HepG2 (cell line): Measurements from ENCODE around the gene SIGLEC10. TPM values are rescaled to one million over a fixed set of nuclear protein-coding genes. Genes with fewer than 3 reads are reported as not detected.

Experiments
- ARHGAP35 ChIP-seq: sonication (generic); formaldehyde crosslinking; IDR thresholded peaks from 2 replicates; pipeline ENCODE4 v1.9.0; 2022; ENCODE audit warnings: mild to moderate bottlenecking, inconsistent platforms, moderate library complexity, missing genetic modification reagents, borderline replicate concordance
- BCL6 ChIP-seq: IDR thresholded peaks from 2 replicates; pipeline ENCODE4 v1.6.1; 2016; ENCODE audit warnings: missing genetic modification reagents, missing compliant biosample characterization
- CREM ChIP-seq, 2 experiments: sonication (generic) in 1 of 2; formaldehyde crosslinking in 1 of 2; IDR thresholded peaks; 2 replicates each; pipeline versions ENCODE4 v1.4.0 to v1.6.1; 2016 to 2020; ENCODE audit warnings: antibody characterized with exemption in 1 of 2, mild to moderate bottlenecking in 1 of 2, missing genetic modification reagents in 1 of 2
- DPF2 ChIP-seq: sonication (generic); formaldehyde crosslinking; IDR thresholded peaks from 2 replicates; pipeline ENCODE4 v1.4.0; 2020; ENCODE audit warnings: mild to moderate bottlenecking, low read depth, missing genetic modification reagents, borderline replicate concordance
- FOXA3 ChIP-seq: IDR thresholded peaks from 2 replicates; pipeline ENCODE4 v1.6.1; 2016; ENCODE audit warnings: missing genetic modification reagents, missing compliant biosample characterization
- FOXK2 ChIP-seq: fragments of 450-650 bp; IDR thresholded peaks from 2 replicates; pipeline ENCODE4 v1.6.1; 2016
- HNF4A ChIP-seq: sonication (generic); formaldehyde crosslinking; IDR thresholded peaks from 2 replicates; pipeline ENCODE4 v1.4.0; 2020; ENCODE audit warnings: missing genetic modification reagents
- HNRNPL ChIP-seq: fragments of 200-400 bp; formaldehyde crosslinking; IDR thresholded peaks from 2 replicates; pipeline ENCODE4 v1.6.1; 2017; ENCODE audit warnings: mild to moderate bottlenecking, low read depth, low read length
- MEF2D ChIP-seq: sonication (generic); formaldehyde crosslinking; IDR thresholded peaks from 2 replicates; pipeline ENCODE4 v1.5.1; 2020; ENCODE audit warnings: mild to moderate bottlenecking, missing genetic modification reagents
- PHF20 ChIP-seq: sonication (generic); formaldehyde crosslinking; IDR thresholded peaks from 2 replicates; pipeline ENCODE4 v1.5.0; 2020; ENCODE audit warnings: mild to moderate bottlenecking, missing genetic modification reagents
- PHF21A ChIP-seq: sonication (generic); formaldehyde crosslinking; IDR thresholded peaks from 2 replicates; pipeline ENCODE4 v1.5.0; 2020; ENCODE audit warnings: mild to moderate bottlenecking, missing genetic modification reagents
- SNAPC2 ChIP-seq: sonication (generic); formaldehyde crosslinking; IDR thresholded peaks from 2 replicates; pipeline ENCODE4 v1.8.1; 2022; ENCODE audit warnings: mild to moderate bottlenecking, missing genetic modification reagents
- SOX13 ChIP-seq, 3 experiments: fragments of 450-650 bp in 1 of 3; sonication (generic) in 1 of 3; formaldehyde crosslinking in 1 of 3; IDR thresholded peaks in 2 of 3; conservative IDR thresholded peaks in 1 of 3; 2 replicates each; pipeline versions ENCODE4 v1.5.0 to v1.6.1; 2016 to 2020; ENCODE audit warnings: antibody characterized with exemption in 1 of 3, mild to moderate bottlenecking in 1 of 3, missing compliant biosample characterization in 1 of 3, missing genetic modification reagents in 1 of 3, moderate library complexity in 1 of 3
- ZNF383 ChIP-seq: sonication (generic); formaldehyde crosslinking; IDR thresholded peaks from 2 replicates; pipeline ENCODE4 v1.4.0; 2020; ENCODE audit warnings: missing genetic modification reagents, mild to moderate bottlenecking, borderline replicate concordance
- ZNF788 ChIP-seq: sonication (generic); formaldehyde crosslinking; IDR thresholded peaks from 2 replicates; pipeline ENCODE4 v1.5.0; 2020; ENCODE audit warnings: mild to moderate bottlenecking, missing genetic modification reagents, borderline replicate concordance
- polyA plus RNA-seq, 8 experiments: library from polyadenylated mRNA; depleted of rRNA in 3 of 8; stranded (reverse) in 7 of 8; unstranded in 1 of 8; fragments of >200 nt; fragmentation: Illumina TruSeq in 4 of 8; extraction: Trizol in 4 of 8; gene quantifications; 2 replicates each; pipeline versions ENCODE4 v1.2.1 to v1.2.3, GENCODE V29; 2011 to 2016; ENCODE audit warnings: low read depth in 4 of 8, missing spikeins in 1 of 8, mixed read lengths in 1 of 8; ENCODE audit not compliant: insufficient read depth in 1 of 8
- total RNA-seq, 5 experiments: library from RNA; depleted of rRNA; stranded (reverse); fragments of >200 nt; fragmentation: Illumina TruSeq; extraction: Trizol; gene quantifications; 2 replicates each; pipeline ENCODE4 v1.2.3, GENCODE V29; 2016; ENCODE audit warnings: low read depth in 1 of 5
- TF ChIP-seq, protein P1 (sequence below): sonication (generic); formaldehyde crosslinking; IDR thresholded peaks from 2 replicates; pipeline ENCODE4 v1.4.0; 2020; ENCODE audit warnings: missing genetic modification reagents, borderline replicate concordance
- TF ChIP-seq, protein P2 (sequence below): sonication (generic); formaldehyde crosslinking; IDR thresholded peaks from 2 replicates; pipeline ENCODE4 v1.5.1; 2020; ENCODE audit warnings: missing genetic modification reagents, mild to moderate bottlenecking, borderline replicate concordance
- TF ChIP-seq, protein P3 (sequence below): sonication (generic); formaldehyde crosslinking; IDR thresholded peaks from 2 replicates; pipeline ENCODE4 v1.4.0; 2020; ENCODE audit warnings: mild to moderate bottlenecking, low read depth, missing genetic modification reagents
- TF ChIP-seq, protein P4 (sequence below): IDR thresholded peaks from 2 replicates; pipeline ENCODE4 v1.6.1; 2018; ENCODE audit warnings: missing genetic modification reagents, mild to moderate bottlenecking, missing compliant biosample characterization

Gene SIGLEC10
- total and polyA plus RNA-seq, 2 of the 13 experiments (the other 11 are each of a cell fraction or from before 2014, with no cell fraction given), result not detected

DNA sequence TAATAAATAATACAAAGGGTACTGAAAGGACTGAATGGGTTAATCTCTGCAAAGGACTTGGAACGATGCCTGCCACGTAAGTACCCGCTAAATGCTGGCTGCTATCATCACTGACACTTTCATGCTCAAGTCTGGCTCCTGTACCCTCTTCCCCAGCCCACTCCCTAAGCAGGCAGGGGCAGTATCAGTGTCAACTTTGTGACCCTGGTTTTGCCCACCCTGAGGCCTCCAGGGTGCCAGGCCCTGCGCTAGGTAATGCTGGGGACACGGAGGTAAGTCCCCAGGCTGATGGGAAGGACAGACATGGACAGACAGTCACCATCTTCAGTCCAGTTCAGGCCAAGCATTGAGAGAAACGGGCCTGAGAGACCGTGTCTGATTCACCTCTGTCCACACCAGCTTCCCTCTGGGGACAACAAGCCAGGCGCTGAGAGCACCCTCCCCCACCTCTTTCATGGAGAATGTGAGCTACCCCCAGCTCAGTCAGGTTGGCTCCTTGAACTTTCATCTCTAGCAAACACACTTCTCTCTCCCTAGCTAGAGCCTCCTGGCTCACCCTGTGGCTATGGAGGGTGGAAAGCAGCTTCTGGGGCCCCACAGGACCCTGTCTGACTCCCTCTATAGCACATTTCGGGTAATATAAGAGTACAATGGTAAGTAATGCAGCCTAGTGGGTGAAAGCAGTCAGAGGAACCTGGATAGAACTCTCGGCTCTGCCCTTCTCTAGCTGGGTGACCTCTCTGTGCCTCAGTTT lies 52.1 kb downstream of the SIGLEC10 start (continued):
- TF ChIP-seq CREM (IDR thresholded peaks at IDR 0.05) (peak; percentile 50; the same call in 1 of the 2 replicates), CREM (CRISPR knock-in tag; IDR thresholded peaks at IDR 0.05) (no peak), ZNF788 (0 out of 2 replicates have a peak, but pooled peaks have one; percentile 26), PHF21A (CRISPR knock-in tag) (peak; percentile 74), PHF20 (CRISPR knock-in tag) (peak; percentile 34; the same call in 1 of the 2 replicates), ZNF383 (CRISPR knock-in tag) (0 out of 2 replicates have a peak, but pooled peaks have one; percentile 76), HNF4A (CRISPR knock-in tag) (peak; percentile 92), DPF2 (CRISPR knock-in tag) (peak; percentile 45; the same call in 1 of the 2 replicates), ARHGAP35 (CRISPR knock-in tag) (no peak), BCL6 (CRISPR knock-in tag) (peak; percentile 58), SNAPC2 (CRISPR knock-in tag) (peak; percentile 69; the same call in 1 of the 2 replicates), FOXK2 (peak; percentile 85), MEF2D (no peak; the same call in 1 of the 2 replicates), HNRNPL (peak; percentile 75; the same call in 1 of the 2 replicates), FOXA3 (CRISPR knock-in tag) (peak; percentile 74), SOX13 (IDR thresholded peaks at IDR 0.05) (0 out of 2 replicates have a peak, but pooled peaks have one; percentile 36), SOX13 (CRISPR knock-in tag; conservative IDR thresholded peaks at IDR 0.05 in 1 of 2, IDR thresholded peaks at IDR 0.05 in 1 of 2) (peak; percentile 26 to 77; a peak in 2 of 4 replicates)
- TF ChIP-seq, protein P1, sequence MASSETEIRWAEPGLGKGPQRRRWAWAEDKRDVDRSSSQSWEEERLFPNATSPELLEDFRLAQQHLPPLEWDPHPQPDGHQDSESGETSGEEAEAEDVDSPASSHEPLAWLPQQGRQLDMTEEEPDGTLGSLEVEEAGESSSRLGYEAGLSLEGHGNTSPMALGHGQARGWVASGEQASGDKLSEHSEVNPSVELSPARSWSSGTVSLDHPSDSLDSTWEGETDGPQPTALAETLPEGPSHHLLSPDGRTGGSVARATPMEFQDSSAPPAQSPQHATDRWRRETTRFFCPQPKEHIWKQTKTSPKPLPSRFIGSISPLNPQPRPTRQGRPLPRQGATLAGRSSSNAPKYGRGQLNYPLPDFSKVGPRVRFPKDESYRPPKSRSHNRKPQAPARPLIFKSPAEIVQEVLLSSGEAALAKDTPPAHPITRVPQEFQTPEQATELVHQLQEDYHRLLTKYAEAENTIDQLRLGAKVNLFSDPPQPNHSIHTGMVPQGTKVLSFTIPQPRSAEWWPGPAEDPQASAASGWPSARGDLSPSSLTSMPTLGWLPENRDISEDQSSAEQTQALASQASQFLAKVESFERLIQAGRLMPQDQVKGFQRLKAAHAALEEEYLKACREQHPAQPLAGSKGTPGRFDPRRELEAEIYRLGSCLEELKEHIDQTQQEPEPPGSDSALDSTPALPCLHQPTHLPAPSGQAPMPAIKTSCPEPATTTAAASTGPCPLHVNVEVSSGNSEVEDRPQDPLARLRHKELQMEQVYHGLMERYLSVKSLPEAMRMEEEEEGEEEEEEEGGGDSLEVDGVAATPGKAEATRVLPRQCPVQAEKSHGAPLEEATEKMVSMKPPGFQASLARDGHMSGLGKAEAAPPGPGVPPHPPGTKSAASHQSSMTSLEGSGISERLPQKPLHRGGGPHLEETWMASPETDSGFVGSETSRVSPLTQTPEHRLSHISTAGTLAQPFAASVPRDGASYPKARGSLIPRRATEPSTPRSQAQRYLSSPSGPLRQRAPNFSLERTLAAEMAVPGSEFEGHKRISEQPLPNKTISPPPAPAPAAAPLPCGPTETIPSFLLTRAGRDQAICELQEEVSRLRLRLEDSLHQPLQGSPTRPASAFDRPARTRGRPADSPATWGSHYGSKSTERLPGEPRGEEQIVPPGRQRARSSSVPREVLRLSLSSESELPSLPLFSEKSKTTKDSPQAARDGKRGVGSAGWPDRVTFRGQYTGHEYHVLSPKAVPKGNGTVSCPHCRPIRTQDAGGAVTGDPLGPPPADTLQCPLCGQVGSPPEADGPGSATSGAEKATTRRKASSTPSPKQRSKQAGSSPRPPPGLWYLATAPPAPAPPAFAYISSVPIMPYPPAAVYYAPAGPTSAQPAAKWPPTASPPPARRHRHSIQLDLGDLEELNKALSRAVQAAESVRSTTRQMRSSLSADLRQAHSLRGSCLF (CRISPR knock-in tag), result no peak
- TF ChIP-seq, protein P2, sequence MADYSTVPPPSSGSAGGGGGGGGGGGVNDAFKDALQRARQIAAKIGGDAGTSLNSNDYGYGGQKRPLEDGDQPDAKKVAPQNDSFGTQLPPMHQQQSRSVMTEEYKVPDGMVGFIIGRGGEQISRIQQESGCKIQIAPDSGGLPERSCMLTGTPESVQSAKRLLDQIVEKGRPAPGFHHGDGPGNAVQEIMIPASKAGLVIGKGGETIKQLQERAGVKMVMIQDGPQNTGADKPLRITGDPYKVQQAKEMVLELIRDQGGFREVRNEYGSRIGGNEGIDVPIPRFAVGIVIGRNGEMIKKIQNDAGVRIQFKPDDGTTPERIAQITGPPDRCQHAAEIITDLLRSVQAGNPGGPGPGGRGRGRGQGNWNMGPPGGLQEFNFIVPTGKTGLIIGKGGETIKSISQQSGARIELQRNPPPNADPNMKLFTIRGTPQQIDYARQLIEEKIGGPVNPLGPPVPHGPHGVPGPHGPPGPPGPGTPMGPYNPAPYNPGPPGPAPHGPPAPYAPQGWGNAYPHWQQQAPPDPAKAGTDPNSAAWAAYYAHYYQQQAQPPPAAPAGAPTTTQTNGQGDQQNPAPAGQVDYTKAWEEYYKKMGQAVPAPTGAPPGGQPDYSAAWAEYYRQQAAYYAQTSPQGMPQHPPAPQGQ, result peak; percentile 96; the same call in 1 of the 2 replicates
- TF ChIP-seq, protein P3, sequence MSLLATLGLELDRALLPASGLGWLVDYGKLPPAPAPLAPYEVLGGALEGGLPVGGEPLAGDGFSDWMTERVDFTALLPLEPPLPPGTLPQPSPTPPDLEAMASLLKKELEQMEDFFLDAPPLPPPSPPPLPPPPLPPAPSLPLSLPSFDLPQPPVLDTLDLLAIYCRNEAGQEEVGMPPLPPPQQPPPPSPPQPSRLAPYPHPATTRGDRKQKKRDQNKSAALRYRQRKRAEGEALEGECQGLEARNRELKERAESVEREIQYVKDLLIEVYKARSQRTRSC, result no peak
- TF ChIP-seq, protein P4, sequence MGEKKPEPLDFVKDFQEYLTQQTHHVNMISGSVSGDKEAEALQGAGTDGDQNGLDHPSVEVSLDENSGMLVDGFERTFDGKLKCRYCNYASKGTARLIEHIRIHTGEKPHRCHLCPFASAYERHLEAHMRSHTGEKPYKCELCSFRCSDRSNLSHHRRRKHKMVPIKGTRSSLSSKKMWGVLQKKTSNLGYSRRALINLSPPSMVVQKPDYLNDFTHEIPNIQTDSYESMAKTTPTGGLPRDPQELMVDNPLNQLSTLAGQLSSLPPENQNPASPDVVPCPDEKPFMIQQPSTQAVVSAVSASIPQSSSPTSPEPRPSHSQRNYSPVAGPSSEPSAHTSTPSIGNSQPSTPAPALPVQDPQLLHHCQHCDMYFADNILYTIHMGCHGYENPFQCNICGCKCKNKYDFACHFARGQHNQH (CRISPR knock-in tag), result peak; percentile 85; the same call in 1 of the 2 replicates
